ENCODE data around the gene POU2F2.

POU2F2 gene

DNA sequence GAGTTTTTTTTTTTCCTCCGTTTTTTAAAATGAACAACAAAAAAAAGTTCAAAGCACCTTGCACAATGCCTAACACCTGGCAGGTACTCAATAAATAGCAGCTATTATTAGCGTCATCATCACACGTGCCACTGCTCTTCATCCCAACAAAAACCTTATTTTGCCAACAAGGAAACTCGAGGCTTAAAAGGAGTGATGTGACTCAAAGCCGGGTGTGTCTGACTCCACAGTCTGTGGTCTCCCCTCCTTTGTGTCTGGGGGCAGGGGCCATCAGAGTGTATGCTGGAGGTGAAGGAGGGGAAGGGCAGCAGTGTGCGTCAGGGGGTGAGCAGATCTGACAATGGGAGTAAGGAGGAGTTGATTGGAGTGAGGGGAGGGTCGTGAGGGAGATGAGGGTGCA, 34.1 kb upstream of the POU2F2 start:
- no peak for TF ChIP-seq ZFX (IDR thresholded peaks at IDR 0.05)
- TF ChIP-seq, protein P1, sequence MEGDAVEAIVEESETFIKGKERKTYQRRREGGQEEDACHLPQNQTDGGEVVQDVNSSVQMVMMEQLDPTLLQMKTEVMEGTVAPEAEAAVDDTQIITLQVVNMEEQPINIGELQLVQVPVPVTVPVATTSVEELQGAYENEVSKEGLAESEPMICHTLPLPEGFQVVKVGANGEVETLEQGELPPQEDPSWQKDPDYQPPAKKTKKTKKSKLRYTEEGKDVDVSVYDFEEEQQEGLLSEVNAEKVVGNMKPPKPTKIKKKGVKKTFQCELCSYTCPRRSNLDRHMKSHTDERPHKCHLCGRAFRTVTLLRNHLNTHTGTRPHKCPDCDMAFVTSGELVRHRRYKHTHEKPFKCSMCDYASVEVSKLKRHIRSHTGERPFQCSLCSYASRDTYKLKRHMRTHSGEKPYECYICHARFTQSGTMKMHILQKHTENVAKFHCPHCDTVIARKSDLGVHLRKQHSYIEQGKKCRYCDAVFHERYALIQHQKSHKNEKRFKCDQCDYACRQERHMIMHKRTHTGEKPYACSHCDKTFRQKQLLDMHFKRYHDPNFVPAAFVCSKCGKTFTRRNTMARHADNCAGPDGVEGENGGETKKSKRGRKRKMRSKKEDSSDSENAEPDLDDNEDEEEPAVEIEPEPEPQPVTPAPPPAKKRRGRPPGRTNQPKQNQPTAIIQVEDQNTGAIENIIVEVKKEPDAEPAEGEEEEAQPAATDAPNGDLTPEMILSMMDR (conservative IDR thresholded peaks at IDR 0.05), result no peak
- no peak overlapping the region for H3K27ac ChIP-seq

DNA sequence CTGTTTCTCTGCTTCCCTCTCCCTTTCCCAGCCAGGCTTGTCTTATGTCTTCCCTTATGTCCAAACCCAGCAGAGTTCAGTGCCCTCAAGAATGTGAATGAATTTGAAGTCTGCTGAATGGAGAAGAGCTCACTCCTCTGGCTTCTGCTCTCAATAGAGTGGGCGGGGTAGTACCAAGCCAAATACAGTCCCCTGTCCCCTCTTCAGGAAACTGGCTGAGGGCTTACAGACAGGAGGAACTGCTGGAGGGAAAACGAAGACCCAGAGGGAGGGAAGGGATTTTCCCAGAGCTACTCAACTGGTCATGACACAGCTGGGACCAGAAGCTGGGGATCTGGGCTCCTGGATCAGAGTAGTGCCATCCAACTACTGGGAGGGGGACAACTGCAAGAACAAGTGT, 32.9 kb upstream of the POU2F2 start:
- no peak overlapping the region for H3K27ac ChIP-seq
- TF ChIP-seq, protein P1 (conservative IDR thresholded peaks at IDR 0.05), result no peak
- TF ChIP-seq ZFX (IDR thresholded peaks at IDR 0.05), result no peak

DNA sequence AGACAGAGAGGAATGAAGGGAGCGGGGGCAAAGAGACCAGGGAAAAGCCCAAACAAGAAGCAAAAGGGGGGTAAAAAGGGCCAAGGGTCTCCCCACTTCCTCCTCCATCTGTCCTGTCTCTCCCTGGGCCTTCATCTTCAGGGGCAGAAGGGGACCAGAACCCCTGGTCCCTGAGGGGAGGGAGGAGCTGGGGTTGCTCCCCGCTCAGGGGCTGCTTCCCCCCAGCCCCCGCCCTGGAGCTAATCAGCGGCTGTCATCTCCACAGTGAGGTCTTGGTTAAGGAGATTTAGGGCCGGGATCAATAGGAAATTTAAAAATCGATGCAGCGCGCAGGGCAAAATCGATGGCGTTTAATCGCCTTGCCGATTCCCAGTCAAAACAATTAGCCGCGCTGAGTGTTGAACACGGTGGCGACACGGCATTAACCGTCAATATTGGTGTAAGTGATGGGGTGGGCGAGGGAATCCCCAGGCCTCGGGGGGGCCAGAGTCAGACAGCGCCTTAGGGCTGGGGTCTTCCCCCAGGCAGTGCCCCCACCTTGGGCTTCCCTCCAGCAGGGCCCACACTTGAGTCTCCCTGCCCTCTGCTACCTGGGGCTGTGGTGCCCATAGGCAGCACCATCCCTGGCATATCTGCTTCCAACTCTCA, 29.5 kb upstream of the POU2F2 start:
- no peak overlapping the region for H3K27ac ChIP-seq
- TF ChIP-seq ZFX (IDR thresholded peaks at IDR 0.05), result no peak
- TF ChIP-seq, protein P1 (conservative IDR thresholded peaks at IDR 0.05), result no peak

- TF ChIP-seq ZFX (IDR thresholded peaks at IDR 0.05), result no peak
- TF ChIP-seq, protein P1 (conservative IDR thresholded peaks at IDR 0.05), result no peak
- no peak overlapping the region for H3K27ac ChIP-seq
Observed at GRCh38 chr19:42159942-42160341, 27.7 kb upstream of the POU2F2 start.

DNA sequence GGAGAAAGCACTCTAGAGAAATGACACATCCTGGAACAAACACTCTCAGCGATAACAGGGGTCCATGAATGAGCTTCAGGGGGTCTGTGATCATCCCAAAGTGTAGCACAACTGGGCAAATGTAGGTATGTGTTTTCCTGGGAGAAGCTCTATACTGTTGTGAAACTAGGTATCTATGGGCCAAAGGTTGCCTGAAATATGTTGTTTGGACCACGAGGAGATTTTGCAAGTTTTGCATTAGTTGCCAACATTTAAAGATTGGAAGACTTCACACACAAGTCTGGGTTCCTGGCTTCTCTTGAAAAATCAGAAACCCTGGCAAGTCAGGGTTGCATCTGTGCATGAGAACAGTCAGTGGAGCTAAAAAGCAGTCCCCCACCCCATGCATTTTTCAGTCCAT, 26.7 kb upstream of the POU2F2 start:
- no peak overlapping the region for H3K27ac ChIP-seq
- TF ChIP-seq ZFX (IDR thresholded peaks at IDR 0.05), result no peak
- TF ChIP-seq, protein P1 (conservative IDR thresholded peaks at IDR 0.05), result no peak

- TF ChIP-seq, protein P1 (conservative IDR thresholded peaks at IDR 0.05), result no peak
- no peak for TF ChIP-seq ZFX (IDR thresholded peaks at IDR 0.05)
- H3K27ac ChIP-seq, result no peak overlapping the region
Observed at GRCh38 chr19:42156571-42156970, 24.3 kb upstream of the POU2F2 start.

DNA sequence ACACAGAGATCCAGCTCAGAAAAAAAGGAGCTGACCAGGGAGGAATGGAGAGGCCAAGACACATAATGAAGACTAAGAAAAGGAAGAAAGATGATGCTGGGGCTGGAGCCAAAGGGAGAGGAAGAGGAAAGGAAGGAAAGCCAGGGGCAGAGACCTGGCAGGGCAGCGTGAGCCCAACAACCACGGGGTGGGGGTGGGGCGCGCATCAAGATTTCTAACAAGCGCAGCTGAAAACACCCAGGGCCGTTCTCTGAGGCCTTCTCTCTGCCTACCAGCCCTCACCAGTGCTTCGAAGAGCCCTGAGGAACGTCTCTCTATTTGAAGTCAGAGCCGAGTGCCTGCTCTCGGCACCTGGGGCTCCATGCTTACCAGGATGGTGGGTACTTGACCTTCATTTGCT, 23.6 kb upstream of the POU2F2 start:
- no peak for TF ChIP-seq ZFX (IDR thresholded peaks at IDR 0.05)
- TF ChIP-seq, protein P1 (conservative IDR thresholded peaks at IDR 0.05), result no peak
- no peak overlapping the region for H3K27ac ChIP-seq

All from C4-2B (cell line).